GM19397 (cell line): ENCODE data around the gene C2CD3.
A peak's percentile ranks its signal among the peaks of the same experiment; 100 is the strongest.
"Not testable (repeated sequence)": the region's sequence is repeated elsewhere in the genome, so short reads cannot be mapped to it uniquely, and the experiment has no call there.

Source experiments
- ATAC-seq: cut with Tn5 transposase; IDR thresholded peaks from one replicate; pipeline ENCODE4 v1.9.1; 2021; ENCODE audit warnings: mild to moderate bottlenecking, moderate library complexity; ENCODE audit not compliant: unreplicated experiment

The C2CD3 gene

DNA sequence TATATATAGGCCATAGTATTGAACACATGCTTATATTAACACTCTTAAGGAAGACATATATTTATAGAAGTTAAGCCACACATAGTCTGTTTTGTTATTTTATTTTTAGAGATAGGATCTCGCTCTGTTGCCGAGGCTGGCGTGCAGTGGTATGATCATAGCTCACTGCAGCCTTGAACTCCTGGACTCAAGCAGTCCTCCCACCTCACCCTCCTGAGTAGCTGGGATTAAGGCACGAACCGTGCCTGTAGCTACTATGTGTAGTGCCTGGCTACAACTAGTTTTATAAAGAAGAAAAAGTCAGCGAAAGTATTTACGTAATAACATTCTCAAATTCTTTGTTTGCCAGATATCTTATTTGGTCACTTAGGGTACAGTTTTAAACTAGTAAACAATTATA is 182.6 kb downstream of the C2CD3 start:
- no peak for ATAC-seq

DNA sequence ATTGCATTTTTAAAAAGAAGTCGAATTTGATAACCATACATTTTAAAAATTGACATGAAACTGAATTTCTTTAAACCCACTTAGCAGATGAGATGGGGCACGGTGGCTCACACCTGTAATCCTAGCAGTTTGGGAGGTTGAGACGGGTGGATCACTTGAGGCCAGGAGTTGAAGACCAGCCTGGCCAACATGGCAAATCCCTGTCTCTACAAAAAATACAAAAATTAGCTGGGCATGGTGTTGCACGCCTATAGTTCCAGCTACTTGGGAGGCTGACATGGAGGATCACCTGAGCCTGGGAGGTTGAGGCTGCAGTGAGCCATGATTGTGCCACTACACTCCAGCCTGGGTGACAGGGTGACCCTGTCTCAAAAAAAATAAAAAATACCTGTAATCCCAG is 185.1 kb downstream of the C2CD3 start:
- not testable (repeated sequence) for ATAC-seq

DNA sequence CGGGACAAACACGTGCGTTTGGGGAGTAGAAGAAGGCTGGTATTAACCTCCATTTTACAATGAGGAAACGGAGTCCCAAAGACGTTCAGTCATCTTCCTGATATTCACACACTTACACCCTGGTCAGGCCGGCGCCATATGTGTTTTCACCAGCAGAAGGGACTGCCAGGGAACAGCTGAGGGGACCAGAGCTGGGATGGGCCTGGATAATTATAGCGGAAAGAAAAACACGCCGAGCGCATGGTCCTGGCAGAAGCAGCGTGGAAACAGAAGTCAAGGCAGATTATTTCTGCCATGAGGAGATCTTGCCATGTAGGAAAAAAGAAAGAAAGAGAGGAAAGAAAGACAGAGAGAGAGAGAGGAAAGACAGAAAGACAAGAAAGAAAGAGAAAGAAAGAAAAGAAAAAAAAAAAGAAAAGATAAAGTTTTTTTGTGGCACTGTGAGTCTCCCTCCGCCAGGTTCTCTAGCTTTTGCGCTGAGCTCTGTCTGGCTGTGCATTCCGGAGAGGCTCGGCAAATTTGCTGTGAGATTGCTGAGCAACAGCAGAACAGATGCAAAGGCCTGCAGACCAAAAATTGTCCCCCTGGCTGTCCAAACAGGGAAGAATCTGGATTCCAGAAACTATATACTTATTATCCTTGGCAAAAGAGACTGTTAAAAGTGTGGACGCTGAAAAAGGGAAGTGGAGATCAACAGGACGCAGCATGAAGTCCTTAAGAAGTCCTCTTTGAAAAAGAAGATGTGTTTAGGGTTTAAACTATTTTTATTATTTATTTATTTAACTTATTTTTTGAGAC is 186.9 kb downstream of the C2CD3 start:
- ATAC-seq, result no peak

DNA sequence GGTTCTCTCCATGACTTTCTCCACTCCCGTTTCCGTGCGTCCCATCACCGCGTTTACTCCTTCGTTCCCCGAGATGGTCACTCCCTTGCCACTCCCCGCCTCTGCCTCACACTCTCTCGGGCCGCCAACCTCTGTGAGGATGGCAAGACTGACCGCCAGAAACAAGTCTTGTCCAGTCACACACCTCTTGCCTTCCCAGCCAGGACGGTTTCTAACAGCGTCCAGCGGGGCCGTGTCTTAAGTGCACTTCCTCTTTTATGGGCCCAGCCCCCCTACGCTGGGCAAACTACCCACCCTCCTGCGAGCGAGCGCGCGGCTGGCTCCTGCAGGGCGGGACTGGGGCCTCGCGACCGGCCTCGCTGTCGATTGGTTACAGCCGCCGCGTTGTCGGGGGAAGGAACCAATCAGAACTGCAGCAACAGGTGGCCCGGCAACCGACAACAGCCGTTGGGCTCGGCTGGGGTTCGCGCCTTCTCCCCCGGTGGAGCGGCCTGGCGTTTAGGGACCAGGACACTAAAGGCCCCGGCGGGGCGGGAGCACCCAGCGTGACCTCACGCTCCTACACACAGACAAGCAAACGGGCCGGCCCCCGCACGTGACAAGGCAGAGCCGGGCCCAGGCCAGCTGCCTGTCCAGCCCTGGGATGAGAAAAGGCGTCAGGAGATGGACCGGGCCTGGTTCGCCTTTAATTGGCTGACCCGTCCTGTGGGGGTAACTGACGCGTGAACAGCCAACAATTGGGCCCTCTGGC is 187.6 kb downstream of the C2CD3 start:
- ATAC-seq, result peak; percentile 75

DNA sequence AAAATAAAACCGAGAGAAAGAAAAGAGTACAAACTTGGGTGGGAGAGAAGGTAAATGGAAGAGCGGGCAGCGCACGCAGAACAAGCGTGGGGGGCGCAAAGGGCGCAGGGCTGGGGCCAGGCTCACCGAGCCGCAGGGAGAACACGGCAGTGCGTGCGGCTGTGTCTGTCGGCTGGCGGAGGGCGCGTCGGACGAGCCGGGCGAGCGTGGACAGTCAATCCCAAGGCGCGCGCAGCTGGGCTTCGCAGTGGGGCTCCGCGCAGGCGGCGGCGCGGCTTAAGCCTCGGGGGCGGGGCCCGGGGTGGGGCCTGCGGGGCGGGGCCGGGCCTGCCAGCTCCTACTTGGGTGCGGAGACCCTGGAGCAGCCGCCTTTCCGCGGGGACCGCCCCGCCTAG is 188.2 kb downstream of the C2CD3 start, which contains the start of gene UCP2:
Gene UCP2 (minus strand): TSS at position 249 of the 395 bp plus-strand sequence. CDS start 4,465 bp downstream, outside the sequence.
- ATAC-seq, result peak; percentile 51

DNA sequence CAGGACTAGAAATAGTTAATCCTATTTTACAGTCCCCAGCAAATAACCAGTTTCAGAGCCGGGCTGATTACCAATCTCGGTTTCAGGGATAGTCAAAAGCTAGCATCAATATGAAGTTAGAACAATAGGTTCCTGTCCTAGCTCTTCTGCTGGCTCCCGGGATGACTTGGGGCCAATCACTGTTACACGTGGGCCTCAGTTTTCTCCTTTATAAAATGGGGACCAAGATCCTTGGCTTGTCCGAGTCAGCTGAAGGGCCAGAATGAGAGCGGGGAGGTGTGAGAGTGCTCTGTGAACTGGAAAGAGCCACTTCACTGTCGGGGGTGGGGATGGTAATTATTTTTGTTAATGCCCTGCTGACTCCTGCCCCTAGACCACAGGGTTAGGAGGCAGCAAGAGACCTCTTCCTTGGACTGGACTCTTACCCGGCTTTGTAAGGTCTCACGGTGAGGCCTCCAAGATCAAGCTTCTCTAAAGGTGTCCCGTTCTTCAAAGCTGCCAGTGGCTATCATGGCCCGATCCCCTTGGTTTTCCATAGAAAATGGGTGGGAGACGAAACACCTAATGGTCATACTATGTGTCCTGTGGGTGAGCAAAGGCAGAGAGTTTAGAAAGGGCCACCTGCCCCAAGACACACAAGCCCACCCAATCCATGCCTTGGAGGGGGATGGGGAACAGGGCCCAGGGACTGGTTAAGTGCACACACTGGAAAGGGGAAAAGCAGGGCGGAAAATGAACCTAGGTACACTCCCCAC is 189.6 kb downstream of the C2CD3 start:
- ATAC-seq, result no peak

DNA sequence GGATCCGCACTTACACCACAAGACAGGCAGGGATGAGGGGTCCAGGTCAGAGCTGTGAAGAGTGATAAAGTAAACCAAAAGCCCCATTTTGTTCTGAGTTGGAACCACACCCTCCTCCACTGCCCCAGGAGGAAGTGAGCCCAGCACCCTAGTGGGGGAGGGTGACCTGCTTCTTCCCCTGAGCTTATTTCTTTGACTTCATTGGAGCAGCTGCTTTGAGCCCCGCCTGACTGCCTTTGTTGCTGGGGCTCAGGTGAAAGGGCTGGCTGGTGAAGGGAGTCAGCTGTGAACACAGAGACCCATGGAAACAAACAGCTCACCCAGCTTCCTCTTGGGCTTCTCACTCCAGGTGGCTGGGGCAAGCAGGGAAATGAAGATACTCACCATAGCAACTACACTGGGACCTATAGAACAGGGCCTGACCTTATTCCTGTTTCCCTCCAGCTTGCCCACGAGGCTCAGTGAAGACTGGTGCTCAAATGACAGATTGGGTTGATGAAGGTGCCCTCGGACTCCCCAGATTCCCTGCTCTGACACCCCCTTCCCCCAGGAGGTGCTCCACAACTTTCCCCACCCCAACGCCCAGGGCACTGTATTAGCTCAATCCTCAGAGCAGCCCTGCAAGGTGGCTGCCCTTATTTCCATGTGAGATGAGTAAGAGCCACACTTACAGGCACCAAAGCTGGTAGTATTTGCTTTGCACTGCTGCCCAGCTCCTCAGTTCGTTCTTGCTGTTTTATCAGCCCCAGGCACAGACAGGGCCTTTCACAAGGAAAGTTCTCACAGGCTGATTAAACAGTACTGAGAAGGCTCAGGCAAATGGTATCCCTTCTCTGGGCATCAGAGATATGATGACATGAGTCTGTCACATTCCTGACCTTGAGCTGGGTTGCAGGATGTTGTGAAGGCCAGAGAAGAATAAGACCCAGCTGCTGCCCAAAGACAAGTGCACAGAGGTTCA is 190.5 kb downstream of the C2CD3 start:
- ATAC-seq, result peak; percentile 45

DNA sequence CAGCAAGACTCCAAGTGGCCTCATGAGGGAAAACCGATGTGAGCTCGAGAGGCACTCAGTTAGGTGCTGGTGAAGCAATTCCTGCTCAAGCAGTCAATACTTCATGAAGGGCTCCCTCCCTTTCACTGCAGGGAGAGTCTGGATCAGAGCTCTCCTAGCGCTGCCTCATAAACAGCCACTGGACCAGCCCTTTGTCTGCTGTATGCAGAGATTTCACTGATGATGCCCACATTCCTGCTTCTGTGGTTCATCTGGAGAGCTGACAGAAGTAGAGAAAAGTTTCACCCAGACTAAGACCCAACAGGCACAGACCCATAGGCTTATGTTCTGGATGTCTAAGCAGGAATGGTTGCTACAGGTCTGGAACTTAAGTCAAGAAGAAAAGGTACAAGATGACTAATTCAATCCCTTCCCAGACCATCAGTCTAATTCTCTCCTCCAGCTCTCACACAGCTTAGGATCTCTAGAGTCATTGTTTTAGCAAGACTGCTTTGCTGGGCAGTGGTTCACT is 192.2 kb downstream of the C2CD3 start:
- ATAC-seq, result no peak

DNA sequence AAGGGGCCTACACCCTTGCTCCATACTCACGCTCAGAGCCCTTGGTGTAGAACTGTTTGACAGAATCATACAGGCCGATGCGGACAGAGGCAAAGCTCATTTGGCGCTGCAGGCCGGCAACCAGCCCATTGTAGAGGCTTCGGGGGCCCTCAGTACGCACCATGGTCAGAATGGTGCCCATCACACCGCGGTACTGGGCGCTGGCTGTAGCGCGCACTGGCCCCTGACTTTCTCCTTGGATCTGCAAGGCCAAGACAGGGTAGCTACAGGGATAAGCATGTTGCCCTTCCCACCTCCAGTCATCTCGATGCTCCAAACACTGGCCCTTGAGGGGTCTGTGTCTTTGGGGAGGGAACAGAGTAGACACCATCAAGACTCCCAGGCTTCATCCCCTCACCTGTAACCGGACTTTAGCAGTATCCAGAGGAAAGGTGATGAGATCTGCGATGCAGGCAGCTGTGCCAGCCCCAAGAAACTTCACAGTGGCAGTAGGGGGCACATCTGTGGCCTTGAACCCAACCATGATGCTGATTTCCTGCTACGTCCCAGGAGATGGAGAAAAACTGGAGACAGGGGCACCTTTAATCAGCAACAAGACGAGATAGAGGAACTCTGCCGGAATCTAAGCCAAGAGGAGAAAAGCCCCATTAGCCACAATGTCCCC is 192.8 kb downstream of the C2CD3 start:
- ATAC-seq, result no peak

DNA sequence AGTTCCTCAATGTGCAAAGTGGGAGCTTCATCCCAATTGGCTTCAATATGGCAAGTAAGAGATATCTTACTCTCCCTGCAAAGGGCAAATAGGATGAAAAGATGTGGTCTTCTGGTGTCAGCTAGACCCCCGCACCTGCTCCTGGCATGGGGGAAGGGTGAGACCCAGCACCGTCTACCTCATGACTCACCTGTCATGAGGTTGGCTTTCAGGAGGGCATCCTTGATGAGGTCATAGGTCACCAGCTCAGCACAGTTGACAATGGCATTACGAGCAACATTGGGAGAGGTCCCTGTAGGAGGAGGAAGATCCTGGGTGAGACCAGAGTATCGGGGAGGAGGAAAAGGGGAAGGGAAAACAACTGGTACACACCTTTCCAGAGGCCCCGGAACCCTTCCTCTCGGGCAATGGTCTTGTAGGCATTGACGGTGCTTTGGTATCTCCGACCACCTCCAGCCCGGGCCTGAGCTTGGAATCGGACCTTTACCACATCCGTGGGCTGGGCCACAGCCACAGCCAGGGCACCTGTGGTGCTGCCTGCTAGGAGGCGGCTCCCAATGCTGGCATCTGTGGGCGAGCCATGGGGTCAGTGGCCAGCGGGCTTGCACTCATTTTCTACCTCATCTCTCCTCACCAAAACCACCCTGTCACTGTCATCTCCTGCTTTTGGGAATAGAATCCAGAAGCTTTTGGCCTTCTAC is 194.2 kb downstream of the C2CD3 start:
- ATAC-seq, result no peak

DNA sequence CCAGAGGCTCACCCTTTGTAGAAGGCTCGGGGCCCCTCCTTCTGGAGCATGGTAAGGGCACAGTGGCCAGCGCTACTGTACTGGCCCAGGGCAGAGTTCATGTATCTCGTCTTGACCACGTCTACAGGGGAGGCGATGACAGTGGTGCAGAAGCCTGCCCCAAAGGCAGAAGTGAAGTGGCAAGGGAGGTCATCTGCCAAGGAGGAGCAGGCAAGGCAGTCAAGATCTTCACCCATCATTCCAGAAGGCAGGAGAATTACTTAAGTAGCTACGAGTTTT is 195.4 kb downstream of the C2CD3 start:
- ATAC-seq, result no peak

DNA sequence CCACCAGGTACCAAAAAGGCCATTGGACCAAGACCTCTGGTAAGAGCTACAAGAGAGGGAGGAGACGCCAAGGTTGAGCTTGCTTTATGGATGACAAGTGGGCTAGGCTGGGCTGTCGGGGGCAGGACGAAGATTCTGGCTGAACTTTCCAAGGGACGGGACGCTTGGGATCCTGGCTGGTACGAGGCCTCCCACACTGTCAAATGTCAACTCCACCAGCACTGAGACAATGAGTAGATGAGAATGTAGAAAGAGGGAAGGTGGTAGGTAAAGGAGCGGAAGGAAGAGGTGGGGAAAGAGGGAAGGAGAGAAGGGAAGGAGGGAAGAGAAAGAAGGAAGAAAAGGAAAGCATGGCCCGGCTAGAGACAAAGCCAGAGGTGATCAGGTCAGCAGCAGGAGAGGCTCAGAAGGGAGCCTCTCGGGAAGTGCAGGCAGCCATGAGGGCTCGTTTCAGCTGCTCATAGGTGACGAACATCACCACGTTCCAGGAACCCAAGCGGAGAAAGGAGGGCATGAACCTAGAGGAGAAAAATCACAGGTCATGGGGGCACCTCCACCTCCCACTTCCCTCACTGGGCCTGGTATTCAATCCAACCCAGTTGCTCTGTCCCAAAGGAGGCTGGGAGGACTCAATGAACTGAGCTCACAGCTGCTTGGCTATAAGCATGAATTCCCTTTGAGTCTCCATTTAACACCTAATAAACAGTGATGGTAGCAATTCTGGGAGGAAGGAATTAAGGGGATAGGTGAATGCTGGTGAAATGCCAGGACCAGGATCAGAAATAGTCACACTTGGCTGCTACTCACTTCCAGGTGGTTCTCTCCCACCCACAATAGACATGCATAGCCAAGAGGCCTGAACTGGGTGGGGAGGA is 196.0 kb downstream of the C2CD3 start:
- no peak for ATAC-seq

DNA sequence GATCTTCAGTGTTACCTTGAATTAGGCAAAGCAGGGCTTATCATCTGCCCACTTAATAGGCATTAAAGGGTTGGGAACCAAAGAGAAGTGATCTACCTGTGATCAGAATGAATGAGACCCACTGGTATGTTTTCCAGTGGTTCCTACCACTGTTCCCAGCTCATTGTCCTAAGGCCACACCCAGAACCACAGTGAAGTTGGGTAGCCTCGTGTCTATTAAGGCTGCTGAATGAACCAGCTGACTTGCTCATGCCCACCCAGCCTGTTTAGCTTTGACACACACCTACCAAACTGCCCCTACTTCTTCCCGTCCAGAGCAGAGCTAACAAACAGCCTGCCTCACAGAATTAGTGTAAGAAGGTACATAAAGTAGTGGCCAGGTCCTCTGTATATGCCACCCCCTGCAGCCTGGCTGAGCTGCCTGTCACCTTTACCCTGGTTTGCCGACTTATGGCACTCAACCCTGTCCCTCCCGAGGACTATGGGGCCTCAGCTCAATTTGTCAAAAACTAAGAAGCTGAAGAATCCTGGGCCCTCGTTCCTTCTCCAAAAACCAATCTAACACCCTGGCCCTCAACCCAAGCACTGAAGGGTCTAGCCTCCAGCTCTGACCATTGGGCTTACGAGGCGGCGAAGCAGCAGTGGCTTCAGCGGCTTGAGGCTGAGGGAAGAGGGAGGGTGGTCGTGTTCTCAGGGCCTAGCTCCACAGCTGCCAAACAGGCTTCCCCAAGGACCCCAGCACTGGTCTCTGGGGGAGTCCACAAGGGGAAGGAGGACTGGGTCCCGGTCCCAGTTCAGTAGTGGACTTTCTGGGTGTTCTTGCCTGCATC is 198.0 kb downstream of the C2CD3 start:
- no peak for ATAC-seq

DNA sequence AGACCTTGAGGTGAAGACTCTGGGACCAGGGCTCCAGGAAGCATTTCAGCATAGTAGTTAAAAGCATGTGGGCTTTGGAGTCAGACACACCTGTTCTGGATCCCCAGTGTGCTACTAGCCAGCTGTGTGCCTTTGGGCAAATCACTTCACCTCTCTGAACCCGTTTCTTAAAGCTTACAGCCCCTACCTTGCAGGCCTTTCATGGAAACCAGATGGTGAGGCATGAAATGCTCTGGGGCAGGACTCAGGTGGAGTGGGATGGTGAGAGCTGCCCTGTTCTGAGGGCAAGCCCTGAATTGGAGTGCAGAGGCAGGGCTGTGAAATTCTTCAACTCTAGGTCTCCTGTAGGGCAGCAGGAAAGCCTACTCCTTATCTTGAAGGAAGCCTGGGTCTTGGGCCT is 198.6 kb downstream of the C2CD3 start:
- no peak for ATAC-seq

DNA sequence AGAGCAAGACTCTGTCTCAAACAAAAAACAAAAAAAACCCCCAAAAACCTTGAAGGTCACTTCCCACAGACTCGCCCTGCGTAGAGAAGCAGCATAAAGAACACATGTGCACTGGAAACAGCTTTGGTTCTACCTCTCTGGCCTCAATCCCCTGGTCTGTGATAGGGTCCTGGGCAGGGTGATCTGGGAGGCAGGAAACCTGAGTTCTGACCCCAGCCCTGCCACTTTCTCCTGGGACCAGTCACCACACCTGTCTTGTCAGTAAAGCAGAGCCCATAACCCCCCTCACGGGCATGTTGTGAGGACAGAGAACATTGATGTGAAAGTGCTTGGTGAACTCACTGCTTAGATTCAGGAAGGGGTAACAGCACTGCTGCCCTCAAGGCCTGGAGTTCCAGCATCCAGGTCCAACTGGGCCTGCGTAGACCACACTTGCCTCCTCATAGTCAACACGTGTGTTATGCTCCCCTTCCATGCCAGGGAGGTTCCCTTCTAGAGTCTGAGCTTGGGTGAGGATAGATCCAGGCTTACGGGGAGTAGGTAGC is 199.6 kb downstream of the C2CD3 start:
- no peak for ATAC-seq

DNA sequence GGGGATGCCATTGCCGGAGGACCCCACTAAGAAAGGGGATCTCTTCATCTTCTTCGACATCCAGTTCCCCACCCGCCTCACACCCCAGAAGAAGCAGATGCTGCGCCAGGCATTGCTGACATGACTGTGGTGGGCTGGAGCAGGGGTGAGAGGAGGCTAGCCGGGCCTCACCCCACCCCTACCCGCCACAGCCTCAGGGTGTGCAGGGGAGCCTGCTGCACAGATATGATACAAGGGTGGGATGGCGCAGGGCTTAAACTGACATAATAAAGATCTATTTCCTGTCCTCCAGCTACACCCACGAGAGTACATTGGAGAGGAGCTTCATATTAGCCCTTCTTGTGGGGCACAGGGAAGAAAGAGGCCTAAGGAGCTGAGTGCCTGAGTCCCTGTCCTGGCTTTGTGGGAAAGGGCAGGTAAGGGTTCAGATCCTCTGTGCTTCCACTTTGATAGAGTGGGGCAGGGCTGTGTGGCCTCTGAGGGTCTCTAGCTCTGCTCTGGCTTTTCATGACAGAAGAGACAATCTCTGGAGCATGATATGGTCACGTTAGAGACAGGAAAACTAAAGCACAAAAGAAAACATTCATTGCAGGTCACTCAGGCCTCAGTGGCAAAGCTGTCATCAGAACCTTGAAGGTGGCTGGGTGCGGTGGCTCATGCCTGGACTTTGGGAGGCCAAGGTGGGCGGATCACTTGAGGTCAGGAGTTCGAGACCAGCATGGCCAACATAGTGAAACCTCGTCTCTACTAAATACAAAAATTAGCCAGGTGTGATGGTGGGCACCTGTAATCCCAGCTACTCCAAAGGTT is 200.6 kb downstream of the C2CD3 start:
- no peak for ATAC-seq
